Measurements from ENCODE around the gene ADARB1. TPM values are rescaled to one million over a fixed set of nuclear protein-coding genes. Genes with fewer than 3 reads are reported as not detected.

Gene ADARB1
- total and polyA plus RNA-seq, 9 of the 15 experiments (the other 6 are each of a cell fraction or from before 2014, with no cell fraction given), result 6.7 to 16.0 (median 8.3) TPM

- TF ChIP-seq KDM1A (IDR thresholded peaks at IDR 0.05), result peak in 1 of 2 experiments; percentile 77; a peak in 1 of 4 replicates
Observed at GRCh38 chr21:45108808-45109781, 34.7 kb downstream of the ADARB1 start (continued).

GRCh38 chr21:45109831-45110492, 35.6 kb downstream of the ADARB1 start:
- H3K9ac ChIP-seq (ENCODE audit: insufficient read depth in 1 of 2, low read depth in 2 of 2, low read length in 2 of 2), result no peak overlapping the region; a peak in 1 of 4 replicates
- H3K27me3 ChIP-seq (ENCODE audit: control insufficient read depth in 2 of 2, insufficient read depth in 2 of 2, low read length in 2 of 2), result no peaks in the 10 kb centered on the region
- H3K79me2 ChIP-seq (ENCODE audit: control insufficient read depth, insufficient read depth, low read length), result peaks cover 12% of the 10 kb centered on the region; the same call in 2 of the 3 replicates
- no peaks in the 10 kb centered on the region for H4K20me1 ChIP-seq (replicated peaks; ENCODE audit: control insufficient read depth, insufficient read depth, low read length)
- ATAC-seq, result peak; percentile 44
- peaks cover 18 to 43% of the 10 kb centered on the region in 2 experiments for H3K4me1 ChIP-seq (replicated peaks in 1 of 2; ENCODE audit: control insufficient read depth in 2 of 2, insufficient read depth in 2 of 2, low read length in 2 of 2)
- no peaks in the 10 kb centered on the region for H3K9me1 ChIP-seq (ENCODE audit: control insufficient read depth, insufficient read depth, low read length)
- peak overlapping the region; percentile 27; the same call in 1 of the 3 replicates for H3K27ac ChIP-seq (ENCODE audit: extremely low read depth, low read depth, low read length)
- ChIA-PET POLR2A (interaction anchor here (0.6 to 0.7 kb wide), 2 partner anchors 9 to 178 kb away, joined by 3 read pairs; partner anchors contain the start of gene POFUT2), CTCF (ENCODE audit: low intra/inter-chr PET ratio) (no interaction called here)
- peak; percentile 70 for FAIRE-seq
- 14% methylated on average over 15 of the region's 15 CpGs for whole genome bisulfite sequencing (ENCODE audit: insufficient coverage, low coverage, missing lambda C conversion rate)
- no peaks in the 10 kb centered on the region for H3K9me3 ChIP-seq (replicated peaks; ENCODE audit: control insufficient read depth, insufficient read depth, low read depth, low read length)
- no TSS peak for BruUV-seq (replicated peaks)
- H3K36me3 ChIP-seq (ENCODE audit: control insufficient read depth, insufficient read depth, low read length), result no peaks in the 10 kb centered on the region
- intact Hi-C loops (cut with micrococcal nuclease), result no loop called here
- H3K4me2 ChIP-seq (ENCODE audit: insufficient read depth, low read length), result peak overlapping the region; percentile 43
- DNase-seq (ENCODE audit: extremely low read depth in 1 of 4, low spot score in 3 of 4), result peak in 2 of 4 experiments; percentile 38 to 50
- in situ Hi-C loops (cut with MboI), result no loop called here
- peak overlapping the region; percentile 37 for H2AFZ ChIP-seq (ENCODE audit: low read depth, low read length)
- no peak overlapping the region for H3K4me3 ChIP-seq
- TF ChIP-seq ADNP (tag; IDR thresholded peaks at IDR 0.05), result no peak
- TF ChIP-seq ZBTB17 (CRISPR knock-in tag; IDR thresholded peaks at IDR 0.05), result no peak
- no peak for TF ChIP-seq SIRT6 (IDR thresholded peaks at IDR 0.05; ENCODE audit: low read depth, low read length)
- TF ChIP-seq RAD51 (IDR thresholded peaks at IDR 0.05; ENCODE audit: borderline replicate concordance, low read depth), result no peak
- peak; percentile 95 for TF ChIP-seq HES1 (IDR thresholded peaks at IDR 0.05; ENCODE audit: low read depth)
- TF ChIP-seq CHD2 (IDR thresholded peaks at IDR 0.05; ENCODE audit: low read depth, low read length), result no peak
- TF ChIP-seq POLR3G (IDR thresholded peaks at IDR 0.05; ENCODE audit: extremely low read depth, insufficient read length, insufficient replicate concordance), result no peak
- no peak for TF ChIP-seq CREB1 (IDR thresholded peaks at IDR 0.05)
- TF ChIP-seq CREB1 (CRISPR knock-in tag; IDR thresholded peaks at IDR 0.05), result no peak
- TF ChIP-seq POLR2H (tag; IDR thresholded peaks at IDR 0.05; ENCODE audit: low read depth), result no peak
- no peak for TF ChIP-seq CREB3L1 (IDR thresholded peaks at IDR 0.05; ENCODE audit: borderline replicate concordance, low read depth)
- peak; percentile 55; the same call in 1 of the 2 replicates for TF ChIP-seq SMAD4 (CRISPR knock-in tag; conservative IDR thresholded peaks at IDR 0.05)
- TF ChIP-seq SMARCA4 (IDR thresholded peaks at IDR 0.05), result no peak
- peak; percentile 84; the same call in 1 of the 2 replicates for TF ChIP-seq MEF2A (IDR thresholded peaks at IDR 0.05; ENCODE audit: control insufficient read depth, low read depth, low read length)
- peak; percentile 54; the same call in 1 of the 2 replicates for TF ChIP-seq TCF7L2 (IDR thresholded peaks at IDR 0.05; ENCODE audit: low read depth, low read length)
- TF ChIP-seq OTX1 (CRISPR knock-in tag; IDR thresholded peaks at IDR 0.05), result no peak
- TF ChIP-seq TCF3 (CRISPR knock-in tag; IDR thresholded peaks at IDR 0.05), result 0 out of 2 replicates have a peak, but pooled peaks have one; percentile 9

All from K562 (cell line).